H9 (cell line): ENCODE data around the gene ZNF292. TPM values are rescaled to one million over a fixed set of nuclear protein-coding genes. Genes with fewer than 3 reads are reported as not detected.

Experiments used
- DNase-seq: peaks from one replicate; pipeline ENCODE4 v3.0.0-alpha.2; 2017
- H2AFZ ChIP-seq: one replicate; pipeline ENCODE4 v1.6.1; 2013; ENCODE audit warnings: mild to moderate bottlenecking, low read length, control low read depth, moderate library complexity
- H2AK5ac ChIP-seq: 2 replicates; pipeline ENCODE4 v1.6.1; 2013; ENCODE audit warnings: low read length, control low read depth, mixed read lengths; ENCODE audit not compliant: insufficient read length
- H2BK120ac ChIP-seq: one replicate; pipeline ENCODE4 v1.6.1; 2013; ENCODE audit warnings: low read depth, mild to moderate bottlenecking, low read length, control low read depth, inconsistent platforms; ENCODE audit not compliant: poor library complexity, severe bottlenecking
- H2BK12ac ChIP-seq: 2 replicates; pipeline ENCODE4 v1.6.1; 2013; ENCODE audit warnings: low read length, control low read depth, mixed read lengths, low read depth; ENCODE audit not compliant: insufficient read length
- H2BK15ac ChIP-seq: 2 replicates; pipeline ENCODE4 v1.6.1; 2013; ENCODE audit warnings: low read depth, low read length, control low read depth
- H2BK20ac ChIP-seq: one replicate; pipeline ENCODE4 v1.6.1; 2013; ENCODE audit warnings: low read depth, mild to moderate bottlenecking, low read length, control low read depth, inconsistent platforms; ENCODE audit not compliant: poor library complexity, severe bottlenecking
- H2BK5ac ChIP-seq: 2 replicates; pipeline ENCODE4 v1.6.1; 2013; ENCODE audit warnings: low read length, control low read depth, mixed read lengths; ENCODE audit not compliant: insufficient read length
- H3K14ac ChIP-seq: 2 replicates; pipeline ENCODE4 v1.6.1; 2013; ENCODE audit warnings: low read length, control low read depth; ENCODE audit not compliant: insufficient read depth
- H3K18ac ChIP-seq: 2 replicates; pipeline ENCODE4 v1.6.1; 2013; ENCODE audit warnings: low read depth, mild to moderate bottlenecking, mixed read lengths, low read length, control low read depth; ENCODE audit not compliant: insufficient read length
- H3K23ac ChIP-seq: 2 replicates; pipeline ENCODE4 v1.6.1; 2013; ENCODE audit warnings: low read length, control low read depth, mixed read lengths, low read depth; ENCODE audit not compliant: insufficient read length
- H3K23me2 ChIP-seq: 2 replicates; pipeline ENCODE4 v1.6.1; 2013; ENCODE audit warnings: low read depth, mild to moderate bottlenecking, mixed read lengths, low read length, control low read depth; ENCODE audit not compliant: insufficient read length, poor library complexity, severe bottlenecking
- H3K27ac ChIP-seq: 2 replicates; pipeline ENCODE4 v1.5.1; 2013; ENCODE audit warnings: low read length, control low read depth, mixed read lengths, low read depth; ENCODE audit not compliant: insufficient read length
- H3K27me3 ChIP-seq: 2 replicates; pipeline ENCODE4 v1.6.1; 2013; ENCODE audit warnings: low read length, control low read depth, inconsistent platforms; ENCODE audit not compliant: insufficient read depth
- H3K4ac ChIP-seq: 2 replicates; pipeline ENCODE4 v1.6.1; 2013; ENCODE audit warnings: low read depth, mild to moderate bottlenecking, control low read depth, inconsistent platforms, low read length, moderate library complexity
- H3K4me1 ChIP-seq: 2 replicates; pipeline ENCODE4 v1.6.1; 2013; ENCODE audit warnings: low read length, control low read depth, inconsistent platforms; ENCODE audit not compliant: insufficient read depth
- H3K4me2 ChIP-seq: 2 replicates; pipeline ENCODE4 v1.6.1; 2013; ENCODE audit warnings: low read length, control low read depth, mixed read lengths; ENCODE audit not compliant: insufficient read length, insufficient read depth
- H3K56ac ChIP-seq: 2 replicates; pipeline ENCODE4 v1.6.1; 2013; ENCODE audit warnings: low read depth, mild to moderate bottlenecking, mixed read lengths, low read length, control low read depth; ENCODE audit not compliant: insufficient read length
- H3K79me1 ChIP-seq: 2 replicates; pipeline ENCODE4 v1.6.1; 2013; ENCODE audit warnings: low read depth, mild to moderate bottlenecking, moderate library complexity, low read length, control low read depth, inconsistent platforms; ENCODE audit not compliant: insufficient read depth, poor library complexity, severe bottlenecking
- H3K79me2 ChIP-seq: 2 replicates; pipeline ENCODE4 v1.6.1; 2013; ENCODE audit warnings: low read length, control low read depth, inconsistent platforms; ENCODE audit not compliant: insufficient read depth
- H3K9ac ChIP-seq: 2 replicates; pipeline ENCODE4 v1.6.1; 2013; ENCODE audit warnings: low read length, control low read depth, mixed read lengths; ENCODE audit not compliant: insufficient read length; ENCODE audit errors: extremely low read depth
- H3K9me3 ChIP-seq: one replicate; pipeline ENCODE4 v1.6.1; 2013; ENCODE audit warnings: low read depth, low read length, inconsistent platforms; ENCODE audit not compliant: control insufficient read depth
- H3T11ph ChIP-seq: one replicate; pipeline ENCODE4 v1.6.1; 2013; ENCODE audit warnings: mild to moderate bottlenecking, low read length, control low read depth, inconsistent platforms
- H4K20me1 ChIP-seq: one replicate; pipeline ENCODE4 v1.6.1; 2013; ENCODE audit not compliant: control insufficient read depth, insufficient read length, insufficient read depth
- H4K5ac ChIP-seq: 2 replicates; pipeline ENCODE4 v1.6.1; 2013; ENCODE audit warnings: low read depth, mild to moderate bottlenecking, mixed read lengths, low read length, control low read depth; ENCODE audit not compliant: insufficient read length
- H4K8ac ChIP-seq: replicated peaks from 2 replicates; pipeline ENCODE4 v1.6.1; 2013; ENCODE audit warnings: low read length, control low read depth, mixed read lengths, low read depth; ENCODE audit not compliant: insufficient read length
- H4K91ac ChIP-seq: 2 replicates; pipeline ENCODE4 v1.6.1; 2013; ENCODE audit warnings: low read depth, mild to moderate bottlenecking, moderate library complexity, mixed read lengths, low read length, control low read depth; ENCODE audit not compliant: insufficient read length
- H3K27ac Mint-ChIP-seq, 3 experiments: 2 replicates in 2 of 3; 3 replicates in 1 of 3; pipeline ENCODE4 v1.8.0; 2020 to 2021; ENCODE audit warnings: mixed read lengths in 3 of 3, mild to moderate bottlenecking in 1 of 3, moderate library complexity in 1 of 3
- H3K27me3 Mint-ChIP-seq: 2 replicates; pipeline ENCODE4 v1.8.0; 2021; ENCODE audit warnings: low read depth, mild to moderate bottlenecking, moderate library complexity, mixed read lengths
- H3K36me3 Mint-ChIP-seq, 3 experiments: 2 replicates in 2 of 3; 3 replicates in 1 of 3; pipeline ENCODE4 v1.8.0; 2020 to 2021; ENCODE audit warnings: low read depth in 3 of 3, mixed read lengths in 3 of 3; ENCODE audit not compliant: insufficient read depth in 1 of 3
- H3K4me1 Mint-ChIP-seq, 2 experiments: 2 replicates each; pipeline ENCODE4 v1.8.0; 2020; ENCODE audit warnings: mixed read lengths in 2 of 2
- H3K4me3 Mint-ChIP-seq, 2 experiments: 2 replicates in 1 of 2; 3 replicates in 1 of 2; pipeline ENCODE4 v1.8.0; 2020 to 2021; ENCODE audit warnings: mild to moderate bottlenecking in 2 of 2, mixed read lengths in 2 of 2, moderate library complexity in 1 of 2
- H3K9me3 Mint-ChIP-seq, 2 experiments: 2 replicates in 1 of 2; 3 replicates in 1 of 2; pipeline ENCODE4 v1.8.0; 2020; ENCODE audit warnings: mild to moderate bottlenecking in 2 of 2, mixed read lengths in 2 of 2, moderate library complexity in 1 of 2
- CTCF ChIP-seq: fragments of 200-600 bp; sonication (generic); conservative IDR thresholded peaks from 3 replicates; pipeline ENCODE4 v1.8.0; 2021; ENCODE audit warnings: antibody characterized with exemption, mild to moderate bottlenecking
- WGBS: extraction: QIAGEN DNeasy Blood & Tissue Kit; methylation state at CpG from one replicate; pipeline ENCODE4 v1.1.7; 2013; ENCODE audit warnings: missing lambda C conversion rate, low lambda C conversion rate, mixed read lengths; ENCODE audit not compliant: insufficient read length; ENCODE audit errors: extremely low coverage; 5-methylcytosine and 5-hydroxymethylcytosine counted together
- total RNA-seq: library from RNA; stranded (reverse); gene quantifications from 2 replicates; pipeline ENCODE4 v1.2.1, GENCODE V29; 2021

The ZNF292 gene
- total RNA-seq, 1 experiment from 2014 or later: 38.7 TPM

GRCh38 chr6:87224971-87225370, 69.6 kb downstream of the ZNF292 start:
- H3K9ac ChIP-seq: no peak overlapping the region
- no peak overlapping the region for H3K23ac ChIP-seq
- Mint-ChIP-seq H3K27me3 (no peaks in the 10 kb centered on the region), H3K36me3 (peaks cover 36 to 73% (median 65%) of the 10 kb centered on the region in 3 experiments), H3K4me1 (peaks cover 7 to 9% of the 10 kb centered on the region in 2 experiments; a peak in 3 of 4 replicates), H3K9me3 (peaks cover 0 to 6% of the 10 kb centered on the region in 2 experiments; a peak in 2 of 5 replicates), H3K27ac (peak overlapping the region; percentile 41 to 67 (median 60); a peak in 3 of 7 replicates), H3K4me3 (no peak overlapping the region)
- no peak overlapping the region for H2BK15ac ChIP-seq
- H3K4me2 ChIP-seq: no peak overlapping the region
- H4K8ac ChIP-seq: no peak overlapping the region
- no peak overlapping the region for H3K18ac ChIP-seq
- H4K91ac ChIP-seq: no peak overlapping the region
- H3K79me2 ChIP-seq: peaks cover 3% of the 10 kb centered on the region; the same call in 1 of the 2 replicates
- no peak for DNase-seq
- no peak overlapping the region for H2BK5ac ChIP-seq
- H3K9me3 ChIP-seq: no peaks in the 10 kb centered on the region
- no CpG with 5 or more reads among the region's 1 CpG for WGBS
- H3K4ac ChIP-seq: no peak overlapping the region
- no peaks in the 10 kb centered on the region for H3K23me2 ChIP-seq
- no peaks in the 10 kb centered on the region for H3K4me1 ChIP-seq
- H3K56ac ChIP-seq: no peak overlapping the region
- no peak overlapping the region for H2AFZ ChIP-seq
- no peak for TF ChIP-seq CTCF
- no peak overlapping the region for H2BK20ac ChIP-seq
- no peak overlapping the region for H2BK120ac ChIP-seq
- H3K14ac ChIP-seq: no peak overlapping the region
- H3K27me3 ChIP-seq: no peaks in the 10 kb centered on the region
- no peak overlapping the region for H3K27ac ChIP-seq
- H2AK5ac ChIP-seq: no peak overlapping the region
- H2BK12ac ChIP-seq: no peak overlapping the region
- peaks cover under 1% of the 10 kb centered on the region for H3K79me1 ChIP-seq
- H4K5ac ChIP-seq: no peak overlapping the region
- H4K20me1 ChIP-seq: no peaks in the 10 kb centered on the region
- H3T11ph ChIP-seq: no peak overlapping the region
